ENCODE measurements around the gene DNAH7.

DNA sequence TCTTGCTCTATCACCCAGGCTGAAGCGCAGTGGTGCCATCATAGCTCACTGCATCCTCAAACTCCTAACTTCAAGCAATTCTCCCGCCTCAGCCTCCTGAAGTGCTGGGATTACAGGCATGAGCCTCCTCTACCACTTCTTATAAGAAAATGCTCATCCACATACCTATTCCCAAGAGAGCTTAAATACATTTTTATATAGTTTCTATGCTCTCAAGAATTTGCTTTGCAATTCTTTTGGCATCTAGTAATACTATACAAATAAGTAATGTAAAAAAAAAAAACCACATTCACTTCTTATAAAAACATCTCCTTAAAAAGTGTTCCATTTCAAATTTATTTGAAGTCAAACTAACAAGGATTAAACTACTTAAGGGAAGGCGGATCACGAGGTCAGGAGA is 197.3 kb downstream of the DNAH7 start:
- TF ChIP-seq, protein P1, sequence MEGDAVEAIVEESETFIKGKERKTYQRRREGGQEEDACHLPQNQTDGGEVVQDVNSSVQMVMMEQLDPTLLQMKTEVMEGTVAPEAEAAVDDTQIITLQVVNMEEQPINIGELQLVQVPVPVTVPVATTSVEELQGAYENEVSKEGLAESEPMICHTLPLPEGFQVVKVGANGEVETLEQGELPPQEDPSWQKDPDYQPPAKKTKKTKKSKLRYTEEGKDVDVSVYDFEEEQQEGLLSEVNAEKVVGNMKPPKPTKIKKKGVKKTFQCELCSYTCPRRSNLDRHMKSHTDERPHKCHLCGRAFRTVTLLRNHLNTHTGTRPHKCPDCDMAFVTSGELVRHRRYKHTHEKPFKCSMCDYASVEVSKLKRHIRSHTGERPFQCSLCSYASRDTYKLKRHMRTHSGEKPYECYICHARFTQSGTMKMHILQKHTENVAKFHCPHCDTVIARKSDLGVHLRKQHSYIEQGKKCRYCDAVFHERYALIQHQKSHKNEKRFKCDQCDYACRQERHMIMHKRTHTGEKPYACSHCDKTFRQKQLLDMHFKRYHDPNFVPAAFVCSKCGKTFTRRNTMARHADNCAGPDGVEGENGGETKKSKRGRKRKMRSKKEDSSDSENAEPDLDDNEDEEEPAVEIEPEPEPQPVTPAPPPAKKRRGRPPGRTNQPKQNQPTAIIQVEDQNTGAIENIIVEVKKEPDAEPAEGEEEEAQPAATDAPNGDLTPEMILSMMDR (optimal IDR thresholded peaks at IDR 0.05 in 1 of 3, IDR thresholded peaks at IDR 0.05 in 1 of 3, conservative IDR thresholded peaks at IDR 0.05 in 1 of 3; ENCODE audit: extremely low read depth in 1 of 3, insufficient read depth in 2 of 3, low read length in 3 of 3): no peak
- no peak for TF ChIP-seq EZH2 (IDR thresholded peaks at IDR 0.05; ENCODE audit: low read length)
